ENCODE data around the gene BACH2.

The BACH2 gene

DNA sequence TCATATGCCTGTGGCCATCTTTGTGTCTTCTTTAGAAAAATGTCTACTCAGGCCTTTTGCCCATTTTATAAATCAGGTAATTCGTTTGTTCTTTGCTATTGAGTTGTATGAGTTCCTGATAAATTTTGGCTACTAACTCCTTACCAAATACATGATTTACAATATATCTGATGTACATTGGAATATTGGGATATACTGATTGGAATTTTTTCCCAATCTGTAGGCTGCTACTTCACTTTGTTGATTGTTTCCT is 39.2 kb downstream of the BACH2 start:
- Histone ChIP-seq H3K4me3 (replicated peaks; ENCODE audit: insufficient read depth, low read length) (no peak overlapping the region), H3K27ac (replicated peaks) (no peak overlapping the region), H3K27me3 (ENCODE audit: insufficient read depth, poor library complexity, severe bottlenecking) (no peaks in the 10 kb centered on the region)
- TF ChIP-seq SPI1 (IDR thresholded peaks at IDR 0.05; ENCODE audit: borderline replicate concordance, low read depth) (no peak), POLR2AphosphoS5 (IDR thresholded peaks at IDR 0.05; ENCODE audit: low read depth) (no peak), GABPA (IDR thresholded peaks at IDR 0.05; ENCODE audit: low read depth) (no peak), REST (IDR thresholded peaks at IDR 0.05; ENCODE audit: insufficient replicate concordance, low read depth) (no peak)
- TF ChIP-seq, protein P1, sequence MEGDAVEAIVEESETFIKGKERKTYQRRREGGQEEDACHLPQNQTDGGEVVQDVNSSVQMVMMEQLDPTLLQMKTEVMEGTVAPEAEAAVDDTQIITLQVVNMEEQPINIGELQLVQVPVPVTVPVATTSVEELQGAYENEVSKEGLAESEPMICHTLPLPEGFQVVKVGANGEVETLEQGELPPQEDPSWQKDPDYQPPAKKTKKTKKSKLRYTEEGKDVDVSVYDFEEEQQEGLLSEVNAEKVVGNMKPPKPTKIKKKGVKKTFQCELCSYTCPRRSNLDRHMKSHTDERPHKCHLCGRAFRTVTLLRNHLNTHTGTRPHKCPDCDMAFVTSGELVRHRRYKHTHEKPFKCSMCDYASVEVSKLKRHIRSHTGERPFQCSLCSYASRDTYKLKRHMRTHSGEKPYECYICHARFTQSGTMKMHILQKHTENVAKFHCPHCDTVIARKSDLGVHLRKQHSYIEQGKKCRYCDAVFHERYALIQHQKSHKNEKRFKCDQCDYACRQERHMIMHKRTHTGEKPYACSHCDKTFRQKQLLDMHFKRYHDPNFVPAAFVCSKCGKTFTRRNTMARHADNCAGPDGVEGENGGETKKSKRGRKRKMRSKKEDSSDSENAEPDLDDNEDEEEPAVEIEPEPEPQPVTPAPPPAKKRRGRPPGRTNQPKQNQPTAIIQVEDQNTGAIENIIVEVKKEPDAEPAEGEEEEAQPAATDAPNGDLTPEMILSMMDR (IDR thresholded peaks at IDR 0.05; ENCODE audit: insufficient read depth, low read length), result no peak
- DNase-seq (ENCODE audit: low read depth in 1 of 2, low spot score in 1 of 2), result no peak

GRCh38 chr6:90256698-90257485 is 39.8 kb downstream of the BACH2 start:
- no peaks in the 10 kb centered on the region for H3K27me3 ChIP-seq (ENCODE audit: insufficient read depth, poor library complexity, severe bottlenecking)
- H3K4me3 ChIP-seq (replicated peaks; ENCODE audit: insufficient read depth, low read length), result no peak overlapping the region
- no peak for TF ChIP-seq POLR2AphosphoS5 (IDR thresholded peaks at IDR 0.05; ENCODE audit: low read depth)
- TF ChIP-seq SPI1 (IDR thresholded peaks at IDR 0.05; ENCODE audit: borderline replicate concordance, low read depth), result no peak
- TF ChIP-seq, protein P1 (IDR thresholded peaks at IDR 0.05; ENCODE audit: insufficient read depth, low read length), result no peak
- TF ChIP-seq REST (IDR thresholded peaks at IDR 0.05; ENCODE audit: insufficient replicate concordance, low read depth), result no peak
- no peak for TF ChIP-seq GABPA (IDR thresholded peaks at IDR 0.05; ENCODE audit: low read depth)
- no peak overlapping the region for H3K27ac ChIP-seq (replicated peaks)
- DNase-seq (ENCODE audit: low read depth in 1 of 2, low spot score in 1 of 2), result no peak

GRCh38 chr6:90253631-90254030 is 43.0 kb downstream of the BACH2 start:
- H3K4me3 ChIP-seq (replicated peaks; ENCODE audit: insufficient read depth, low read length), result no peak overlapping the region
- TF ChIP-seq GABPA (IDR thresholded peaks at IDR 0.05; ENCODE audit: low read depth) (no peak), POLR2AphosphoS5 (IDR thresholded peaks at IDR 0.05; ENCODE audit: low read depth) (no peak), SPI1 (IDR thresholded peaks at IDR 0.05; ENCODE audit: borderline replicate concordance, low read depth) (no peak), REST (IDR thresholded peaks at IDR 0.05; ENCODE audit: insufficient replicate concordance, low read depth) (no peak)
- TF ChIP-seq, protein P1 (IDR thresholded peaks at IDR 0.05; ENCODE audit: insufficient read depth, low read length), result no peak
- H3K27ac ChIP-seq (replicated peaks), result no peak overlapping the region

More at GRCh38 chr6:90253631-90254030, 43.0 kb downstream of the BACH2 start:
- H3K27me3 ChIP-seq (ENCODE audit: insufficient read depth, poor library complexity, severe bottlenecking), result no peaks in the 10 kb centered on the region
- DNase-seq (ENCODE audit: low read depth in 1 of 2, low spot score in 1 of 2), result no peak
